GM21723 (cell line): Measurements from ENCODE around the gene APP.

Source experiments
- ATAC-seq: cut with Tn5 transposase; IDR thresholded peaks from one replicate; pipeline ENCODE4 v1.9.1; 2021; ENCODE audit warnings: mild to moderate bottlenecking, moderate library complexity; ENCODE audit not compliant: unreplicated experiment

The APP gene

DNA sequence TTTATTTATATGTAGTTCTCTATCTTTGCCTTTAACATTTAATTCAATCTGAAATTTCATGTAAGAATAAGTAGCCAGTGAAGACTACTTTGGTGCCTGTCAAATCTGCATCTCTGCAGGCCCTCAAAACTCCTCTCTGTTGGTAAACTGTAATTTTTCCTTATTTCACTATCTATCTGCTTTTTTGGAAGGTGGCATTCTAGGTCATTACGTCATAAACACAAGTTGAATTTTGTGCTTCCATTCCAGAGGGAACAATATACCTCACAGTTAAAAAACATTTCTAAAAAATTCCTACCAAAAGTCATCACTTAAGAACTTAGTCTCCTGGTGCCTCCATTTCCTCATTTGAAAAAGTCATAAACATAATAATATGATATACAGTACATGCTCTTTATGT is 259.8 kb downstream of the APP start:
- ATAC-seq = no peak

DNA sequence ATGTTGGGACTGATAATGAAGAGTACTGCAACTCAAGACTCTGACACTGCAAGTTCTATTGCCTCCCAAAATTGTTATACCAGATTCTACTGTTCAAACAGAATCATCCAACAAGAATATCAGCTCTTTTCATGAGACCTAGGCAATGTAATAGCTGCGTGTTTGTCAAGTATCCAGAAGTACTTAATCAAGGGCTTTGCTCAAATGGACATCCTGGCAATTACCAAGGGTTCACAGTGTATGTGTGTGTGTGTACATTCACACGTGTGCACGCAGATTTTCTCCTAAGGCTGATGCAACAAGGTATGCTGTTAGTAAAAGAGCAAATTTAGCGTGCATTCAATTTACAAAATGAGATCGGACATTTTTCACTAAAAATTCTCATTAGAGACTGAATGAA is 261.2 kb downstream of the APP start:
- no peak for ATAC-seq

DNA sequence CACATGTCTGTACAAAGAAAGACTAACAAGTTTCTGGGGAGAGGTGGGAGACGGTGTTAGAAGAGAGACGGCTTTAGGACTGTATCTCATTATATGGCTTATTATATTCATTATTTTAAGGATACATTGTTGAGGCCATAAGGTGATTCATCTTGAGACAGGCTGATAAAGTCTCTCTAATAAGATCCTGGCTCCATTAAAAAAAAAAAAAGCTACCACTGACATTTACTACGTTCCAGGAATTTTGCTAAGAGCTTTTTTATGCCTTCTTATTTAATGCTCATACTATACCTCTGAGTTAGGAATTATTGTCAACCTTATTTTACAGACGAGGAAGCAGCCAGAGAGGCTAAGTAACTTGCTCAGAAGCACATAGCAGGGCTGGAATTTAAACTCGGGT is 262.1 kb downstream of the APP start:
- no peak for ATAC-seq

DNA sequence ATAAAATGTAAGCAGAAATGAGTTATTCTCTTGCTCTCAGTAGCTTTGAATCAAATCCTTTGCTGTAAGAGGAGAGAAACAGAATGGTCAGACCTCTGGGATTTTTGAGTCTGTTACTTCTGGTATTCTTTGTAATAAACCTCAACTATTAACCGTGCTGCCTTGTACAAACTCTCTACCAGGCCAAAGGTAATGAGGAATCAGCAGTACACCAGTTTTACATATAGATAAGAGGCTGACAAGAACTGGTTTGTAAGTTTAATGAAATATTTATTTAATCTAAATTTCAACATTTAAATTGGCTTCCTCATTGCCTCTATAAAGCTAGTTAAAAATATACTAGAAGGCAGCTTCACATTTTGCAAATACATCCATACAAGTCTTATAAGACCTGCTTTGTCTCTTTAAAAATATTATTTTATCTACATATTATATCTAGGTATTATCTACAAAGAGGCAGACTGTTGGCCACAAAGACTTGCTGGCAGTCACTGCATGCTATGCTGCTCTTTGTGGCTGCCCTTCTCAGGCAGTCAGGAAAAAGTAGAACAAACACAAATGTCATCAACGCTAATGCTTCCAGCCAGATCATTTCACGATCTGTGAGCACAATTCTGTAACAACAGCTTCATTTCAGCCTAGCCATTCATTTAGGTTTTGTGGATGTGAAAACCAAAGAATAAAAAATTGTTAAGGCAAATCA is 262.8 kb downstream of the APP start:
- no peak for ATAC-seq

DNA sequence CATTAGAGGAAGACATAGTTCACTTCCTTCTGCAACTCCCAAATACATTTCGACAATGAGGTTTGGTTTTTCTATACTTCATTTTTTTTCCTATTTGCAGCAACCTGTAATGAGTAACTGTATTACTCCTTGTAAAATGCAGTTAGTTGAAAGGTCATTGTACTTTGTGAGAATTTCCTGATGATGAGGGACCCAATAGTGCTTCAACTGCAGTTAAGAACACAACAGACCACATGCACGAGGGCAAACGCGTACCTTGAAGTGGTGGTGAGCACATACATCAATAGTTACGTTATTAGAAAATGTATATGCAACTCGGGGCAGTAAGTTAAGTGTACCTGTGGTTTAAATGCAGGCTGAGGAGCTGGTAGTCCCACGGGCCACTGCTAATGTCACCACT is 264.0 kb downstream of the APP start:
- no peak for ATAC-seq

DNA sequence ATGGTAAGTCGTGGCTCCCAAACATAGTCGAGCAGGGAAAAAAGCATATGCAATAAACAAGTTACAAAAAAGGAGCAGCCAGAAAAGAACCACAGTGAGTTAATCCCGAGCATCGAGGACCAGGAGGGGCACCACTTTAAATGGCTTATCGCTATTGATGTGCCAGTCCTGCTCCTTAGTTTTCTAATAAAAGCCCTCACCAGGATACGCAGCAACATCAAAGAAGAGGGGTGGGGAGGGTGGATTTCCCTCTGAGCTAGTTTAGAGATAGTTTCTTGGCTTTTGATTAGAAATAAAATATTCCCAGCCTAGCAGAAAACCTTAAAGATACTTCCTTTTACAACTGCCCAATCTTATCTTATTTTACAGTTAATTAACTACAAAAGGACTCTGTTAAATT is 265.4 kb downstream of the APP start:
- no peak for ATAC-seq

DNA sequence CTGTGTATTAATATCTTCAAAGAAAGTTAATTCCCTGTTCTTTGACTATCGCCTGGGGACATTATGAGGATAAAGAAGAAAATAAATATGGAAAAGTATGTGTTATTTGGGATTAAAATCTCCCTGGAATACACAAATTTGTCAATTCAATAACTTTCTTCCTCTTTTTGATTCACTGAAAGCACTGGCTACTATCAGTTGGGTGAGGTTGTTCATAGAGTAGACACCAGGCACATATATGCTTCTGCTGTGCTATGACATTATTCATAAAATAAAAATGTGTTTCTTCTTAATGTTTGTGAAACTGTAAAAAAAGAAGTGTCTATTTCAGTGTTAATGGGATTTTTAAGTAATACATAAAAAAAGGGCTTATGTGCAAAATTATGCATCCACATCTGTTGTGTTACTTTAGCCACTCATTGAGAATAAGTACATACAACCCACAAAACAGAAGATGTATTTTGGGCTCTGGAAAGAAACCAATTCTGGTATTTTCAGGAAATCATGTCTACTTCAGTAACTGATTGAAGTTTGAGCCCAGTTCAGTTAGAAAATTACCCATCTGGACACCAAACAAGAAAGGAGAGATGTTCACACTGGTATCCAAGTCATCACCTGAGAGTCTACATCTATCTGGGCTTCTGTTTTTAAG is 266.4 kb downstream of the APP start:
- ATAC-seq = no peak

DNA sequence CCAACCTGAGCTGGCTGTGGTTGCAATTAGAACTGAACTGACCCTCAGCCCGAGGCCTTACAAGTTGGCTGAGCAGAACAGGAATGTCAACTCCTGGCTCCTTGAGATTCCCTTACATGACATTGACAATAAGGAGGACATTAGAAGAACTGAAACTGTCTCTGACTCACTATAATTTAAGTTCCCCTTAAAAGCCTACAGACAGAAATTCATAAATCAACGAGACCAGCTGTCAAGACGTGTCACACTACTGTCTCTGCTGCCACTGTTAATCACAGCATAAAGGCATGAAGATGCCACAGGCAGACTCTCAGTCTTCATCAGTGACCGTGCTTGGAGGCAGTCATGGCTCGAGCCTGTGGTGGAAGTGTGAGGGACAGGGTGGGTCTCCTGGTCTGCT is 267.0 kb downstream of the APP start:
- no peak for ATAC-seq

DNA sequence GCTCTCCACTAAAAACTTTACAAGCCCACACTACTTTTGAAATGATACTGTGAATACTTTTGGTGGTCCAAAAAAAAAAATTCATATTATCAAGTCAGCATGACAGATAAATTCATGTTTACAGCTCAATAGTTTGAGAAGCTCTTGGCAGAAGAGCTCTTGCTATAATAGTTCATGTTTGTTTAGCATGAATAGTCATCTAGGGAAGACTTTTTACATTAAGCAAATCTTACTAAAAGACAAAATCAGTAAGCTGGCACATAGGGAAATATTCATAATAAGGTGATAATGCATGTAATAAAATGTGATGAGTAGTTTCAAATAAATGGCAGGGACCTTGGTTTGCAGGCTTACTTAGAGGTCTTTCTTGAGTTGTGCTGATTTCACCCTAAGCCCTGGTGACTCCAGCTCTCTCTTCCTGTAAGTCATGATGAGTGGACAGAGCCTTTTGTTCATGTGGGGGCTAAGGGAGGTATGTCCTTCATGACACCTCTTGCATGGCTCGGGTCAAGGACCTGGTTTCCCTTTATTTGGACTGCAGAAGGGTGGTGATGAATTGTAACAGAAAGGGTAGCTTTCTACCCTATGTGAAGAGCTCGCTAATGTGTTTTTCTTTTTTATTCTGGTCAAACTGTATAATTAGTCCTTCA is 269.1 kb downstream of the APP start:
- ATAC-seq = no peak

DNA sequence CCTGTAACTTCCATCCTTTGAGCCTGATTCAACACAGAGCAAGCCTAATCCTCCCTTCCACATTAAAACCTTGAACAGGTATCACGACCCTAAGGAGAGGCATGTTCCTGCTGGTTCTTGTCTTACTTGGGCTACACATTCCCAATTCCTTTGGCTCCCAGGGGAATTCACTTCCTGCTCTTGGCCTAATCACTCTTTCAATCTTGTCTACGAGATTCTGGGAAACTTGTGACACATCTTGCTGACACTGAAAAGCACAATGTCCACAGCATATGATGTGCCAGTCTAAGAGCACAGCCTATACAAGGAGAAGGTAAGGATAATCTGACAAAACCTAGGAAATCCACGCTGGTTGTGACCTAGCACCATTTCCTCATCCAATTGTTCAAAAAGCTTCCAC is 271.9 kb downstream of the APP start:
- ATAC-seq = no peak

DNA sequence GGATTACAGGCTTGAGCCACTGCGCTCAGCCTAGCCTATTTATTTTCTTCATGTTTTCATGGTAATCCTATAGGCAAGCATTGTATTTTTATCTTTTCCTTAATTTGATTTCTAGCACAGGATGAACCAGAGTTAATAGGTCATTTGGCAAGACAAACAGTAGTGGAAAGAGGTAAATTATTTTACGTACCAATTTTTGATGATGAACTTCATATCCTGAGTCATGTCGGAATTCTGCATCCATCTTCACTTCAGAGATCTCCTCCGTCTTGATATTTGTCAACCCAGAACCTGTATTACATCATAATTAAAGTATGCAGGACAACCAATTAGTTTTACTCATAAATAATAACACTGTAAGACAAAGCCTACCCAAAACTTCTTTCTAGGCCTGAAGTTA is 273.2 kb downstream of the APP start:
- ATAC-seq = no peak

DNA sequence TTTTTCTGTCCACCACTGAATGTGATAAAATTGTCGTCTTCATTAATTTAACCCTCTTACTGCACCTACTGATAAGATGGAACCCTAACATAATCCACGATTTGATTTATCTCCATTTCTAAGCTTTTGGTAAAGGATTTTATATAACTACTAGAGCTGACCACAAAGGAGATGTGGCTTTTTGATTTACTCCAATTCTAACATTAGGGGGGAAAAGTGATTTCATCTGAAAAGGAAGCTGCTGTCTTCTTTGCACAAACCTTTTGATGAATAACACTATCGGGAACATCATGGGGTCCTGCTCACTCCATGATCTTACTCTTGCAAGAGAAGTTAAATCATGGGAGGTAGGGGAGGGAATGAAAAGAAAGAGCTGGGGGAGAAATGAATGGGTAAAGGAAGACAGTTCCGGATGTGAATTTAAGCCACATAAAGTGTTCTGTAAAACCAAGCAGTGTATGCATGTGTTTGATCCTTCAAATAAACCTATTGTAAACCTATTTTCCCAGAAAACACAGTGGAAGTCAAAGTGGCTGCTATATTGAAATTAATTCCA is 274.0 kb downstream of the APP start:
- ATAC-seq = no peak

DNA sequence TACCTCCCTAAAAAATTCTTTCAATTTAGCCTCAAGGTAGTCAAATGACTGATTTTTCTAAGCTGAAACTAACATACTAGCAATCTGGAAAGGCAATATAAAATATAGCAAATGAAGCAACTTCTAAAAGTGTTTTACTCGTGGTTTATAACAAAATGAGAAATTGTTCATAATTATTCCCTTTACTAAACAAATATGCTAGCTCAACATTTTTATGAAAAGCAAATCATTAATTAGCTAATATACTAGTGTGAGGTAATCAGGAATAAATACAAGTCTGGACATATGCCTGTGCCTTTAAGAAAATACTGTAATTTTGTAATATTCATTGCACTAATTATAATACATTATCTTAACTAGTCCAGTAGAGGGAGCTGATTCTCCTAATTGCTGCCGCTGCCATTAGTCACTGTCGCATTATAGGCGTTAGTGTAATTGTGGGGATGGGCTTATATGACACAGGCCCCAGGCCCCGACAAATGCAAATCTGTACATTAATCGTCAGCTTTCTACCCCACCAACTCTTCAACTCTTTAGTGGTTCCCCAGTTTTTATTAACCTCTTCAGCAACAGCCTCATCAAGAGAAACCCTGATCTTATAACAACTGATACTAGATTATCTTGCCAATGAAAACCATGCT is 274.9 kb downstream of the APP start:
- peak; percentile 82 for ATAC-seq

DNA sequence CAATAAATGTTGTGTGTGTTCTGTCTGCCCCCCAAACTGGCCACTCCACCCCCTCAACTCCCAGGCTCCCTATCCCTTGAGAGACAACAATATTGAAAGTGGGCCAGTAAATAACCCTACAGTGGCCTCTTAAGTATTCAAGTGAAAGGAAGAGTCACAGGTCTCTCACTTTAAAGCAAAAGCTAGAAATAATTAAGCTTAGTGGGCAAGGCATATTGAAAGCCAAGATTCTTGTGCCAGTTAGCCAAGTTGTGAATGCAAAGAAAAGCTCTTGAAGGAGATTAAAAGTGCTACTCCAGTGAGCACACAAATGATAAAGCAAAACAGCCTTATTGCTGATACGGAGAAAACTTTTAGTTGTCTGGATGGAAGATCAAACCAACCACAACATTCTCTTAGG is 277.4 kb downstream of the APP start:
- ATAC-seq = no peak

DNA sequence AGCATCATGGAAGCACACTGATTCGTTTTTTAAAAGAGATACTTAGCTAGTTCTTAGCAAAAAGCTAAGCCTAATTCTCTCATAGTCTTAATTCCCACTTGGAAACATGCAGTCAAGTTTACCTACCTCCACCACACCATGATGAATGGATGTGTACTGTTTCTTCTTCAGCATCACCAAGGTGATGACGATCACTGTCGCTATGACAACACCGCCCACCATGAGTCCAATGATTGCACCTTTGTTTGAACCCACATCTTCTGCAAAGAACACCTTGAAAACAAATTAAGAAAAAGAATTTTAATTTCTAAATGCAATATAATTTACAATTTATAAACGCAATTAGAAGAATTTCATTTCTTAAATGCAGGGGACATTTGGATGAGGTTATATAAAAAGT is 279.0 kb downstream of the APP start:
- no peak for ATAC-seq

DNA sequence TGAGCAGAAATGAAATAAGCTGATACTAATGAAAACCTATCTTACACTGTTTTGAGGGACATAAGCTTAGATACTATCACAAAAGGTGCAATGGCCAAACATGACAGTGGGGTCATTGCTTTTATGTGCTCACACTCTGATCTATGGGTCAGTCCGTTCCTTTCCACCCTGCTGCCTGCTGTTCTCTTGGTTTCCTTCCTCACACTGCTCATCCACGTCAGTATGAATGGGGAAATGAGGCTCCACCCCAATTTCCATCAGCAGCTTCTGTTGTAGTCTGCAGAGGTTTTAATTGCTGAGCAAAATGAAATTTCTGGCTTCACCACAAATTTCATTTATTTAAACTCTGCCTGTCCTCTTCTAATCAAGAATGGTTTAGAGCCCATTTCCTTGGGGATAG is 280.6 kb downstream of the APP start:
- ATAC-seq = no peak

DNA sequence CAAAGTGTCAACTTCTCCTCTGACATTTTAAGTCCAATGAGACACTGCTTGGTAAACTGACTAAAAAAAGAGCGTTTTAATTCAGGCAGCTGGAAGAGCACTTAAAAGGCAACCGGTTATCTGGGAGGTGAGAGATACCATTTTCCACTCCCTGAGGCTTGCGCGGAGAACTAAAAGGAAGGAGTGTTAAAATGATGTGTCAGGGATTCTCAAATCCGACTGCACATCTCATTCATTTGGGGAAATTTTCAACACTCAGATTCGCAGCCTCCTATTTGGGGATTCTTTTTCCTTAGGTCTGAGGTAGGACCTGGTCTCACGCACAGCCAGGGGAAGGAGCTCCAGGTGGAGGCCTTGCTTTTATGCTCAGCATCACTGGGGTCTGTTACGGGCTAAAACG is 281.9 kb downstream of the APP start:
- no peak for ATAC-seq

DNA sequence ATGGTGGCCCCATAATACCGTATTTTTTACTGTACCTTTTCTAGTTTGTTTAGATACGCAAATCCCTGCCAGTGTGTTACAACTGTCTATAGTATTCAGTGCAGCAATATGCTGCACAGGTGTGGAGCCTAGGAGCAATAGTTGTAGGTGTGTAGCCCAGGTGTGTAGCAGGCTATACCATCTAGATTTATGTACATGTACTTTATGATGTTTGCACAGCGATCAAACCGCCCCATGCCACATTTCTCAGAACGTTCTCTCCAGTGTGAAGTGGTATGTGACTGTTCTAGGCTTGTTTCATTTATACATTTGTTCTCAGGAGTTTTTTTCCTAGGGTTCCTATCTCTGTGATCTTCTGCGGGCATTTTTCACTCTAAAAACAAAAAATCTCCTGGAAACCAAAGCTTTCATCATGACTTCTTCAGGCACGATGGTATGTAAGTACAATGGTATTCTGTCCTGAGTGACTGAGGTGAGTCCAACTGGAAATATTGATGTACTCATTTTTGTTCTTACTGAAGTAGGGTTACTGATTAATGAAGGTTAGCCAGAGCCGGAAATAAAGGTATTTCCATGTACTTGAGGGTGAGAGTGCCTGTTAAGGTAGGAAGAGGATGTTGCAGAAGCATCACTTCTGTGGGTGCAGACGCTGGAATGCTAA is 282.8 kb downstream of the APP start:
- no peak for ATAC-seq

DNA sequence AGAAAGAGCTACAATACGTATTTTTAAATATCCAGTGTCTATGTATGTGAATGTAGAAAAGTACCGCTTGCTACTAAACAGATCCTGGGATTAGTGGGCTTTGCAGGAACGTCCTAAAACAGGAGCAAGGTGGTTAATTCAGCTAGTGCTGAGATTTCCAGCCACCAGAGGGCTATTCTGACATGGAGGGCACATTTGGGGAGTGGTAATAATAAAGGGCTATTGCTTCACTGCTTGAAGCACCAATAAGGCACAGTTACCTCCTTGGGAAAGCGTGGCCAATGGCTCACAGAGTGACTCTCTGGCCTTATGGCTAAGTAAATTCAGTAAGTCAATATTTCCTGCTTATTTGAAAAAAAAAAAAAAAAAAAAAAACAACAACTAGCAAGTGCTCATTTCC is 283.4 kb downstream of the APP start:
- ATAC-seq = no peak

DNA sequence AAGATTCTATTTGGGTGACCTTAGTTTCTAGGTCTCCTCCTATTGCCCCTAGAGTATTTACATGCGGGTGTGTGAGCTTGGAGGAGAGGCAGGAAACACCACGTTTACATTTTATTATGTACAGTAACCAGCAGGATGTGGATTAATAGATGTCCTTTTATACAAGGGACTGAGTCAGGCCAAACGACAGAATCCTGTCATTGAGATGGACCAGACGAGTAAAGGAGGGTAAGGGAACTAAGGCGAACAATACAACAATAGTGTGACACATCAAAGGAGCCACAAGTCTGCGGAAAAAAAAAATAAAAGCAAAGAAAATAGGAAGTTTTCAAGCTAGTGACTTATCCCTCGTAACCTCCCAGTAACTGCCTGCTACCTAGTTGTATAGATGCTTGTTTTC is 284.7 kb downstream of the APP start:
- no peak for ATAC-seq

DNA sequence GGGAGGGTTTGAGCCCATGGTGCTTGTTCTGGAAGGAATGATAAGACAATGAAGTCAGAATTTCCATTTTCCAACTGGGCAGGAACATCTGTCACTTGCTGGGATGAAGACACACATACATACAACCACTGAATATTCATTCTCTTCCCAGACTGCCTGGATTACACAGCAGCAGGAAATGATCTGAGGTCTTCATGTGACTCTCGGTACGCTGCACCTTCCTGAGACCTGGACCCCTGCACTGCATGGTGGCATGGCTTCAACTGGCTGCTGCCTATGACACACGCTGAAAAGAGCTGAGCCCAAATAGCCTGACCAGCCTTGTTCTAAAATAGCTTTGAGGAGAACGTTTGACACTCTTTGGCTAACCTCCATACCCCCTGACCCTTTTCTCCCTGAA is 285.2 kb downstream of the APP start:
- ATAC-seq = no peak
